ENCODE data around the gene SLC2A8.

GRCh38 chr9:127451608-127451857, 54.6 kb downstream of the SLC2A8 start:
- TF ChIP-seq CTCF (IDR thresholded peaks at IDR 0.05) (no peak), POLR2AphosphoS5 (IDR thresholded peaks at IDR 0.05) (no peak)

Measured in sigmoid colon (tissue), 4 donors.